GM19467 (cell line): ENCODE data around the gene LGI4.
"Not testable (repeated sequence)": the region's sequence is repeated elsewhere in the genome, so short reads cannot be mapped to it uniquely, and the experiment has no call there.

Source experiments
- ATAC-seq: cut with Tn5 transposase; IDR thresholded peaks from one replicate; pipeline ENCODE4 v1.9.1; 2021; ENCODE audit warnings: mild to moderate bottlenecking, moderate library complexity; ENCODE audit not compliant: unreplicated experiment

The LGI4 gene

DNA sequence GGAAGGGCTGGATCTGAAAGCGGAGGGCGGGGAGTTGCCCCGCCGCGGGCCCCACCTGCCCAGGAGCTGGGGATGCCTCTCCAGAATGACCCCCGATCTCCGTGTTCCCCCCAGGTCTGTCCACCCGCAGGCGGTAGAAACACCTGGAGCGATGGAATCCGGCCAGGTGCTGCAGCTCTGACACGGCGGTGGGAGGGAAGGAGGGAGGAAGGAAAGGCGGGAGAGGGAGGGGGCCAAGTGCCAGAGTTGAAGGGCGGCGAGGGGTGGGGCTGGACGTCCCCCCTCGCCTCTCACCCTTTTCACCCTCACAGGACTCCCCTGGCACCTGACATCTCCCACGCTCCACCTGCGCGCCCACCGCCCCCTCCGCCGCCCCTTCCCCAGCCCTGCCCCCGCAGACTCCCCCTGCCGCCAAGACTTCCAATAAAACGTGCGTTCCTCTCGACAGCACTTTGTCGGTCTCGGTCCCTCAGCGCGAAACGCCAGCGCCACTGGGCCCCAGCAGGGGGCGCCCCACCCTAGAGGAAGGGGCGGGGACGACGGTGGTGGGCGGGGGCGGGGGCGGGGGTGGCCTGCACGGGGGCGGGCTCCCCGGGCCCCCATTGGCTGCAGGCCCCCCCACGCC is 7.9 kb upstream of the LGI4 start:
- no peak for ATAC-seq

DNA sequence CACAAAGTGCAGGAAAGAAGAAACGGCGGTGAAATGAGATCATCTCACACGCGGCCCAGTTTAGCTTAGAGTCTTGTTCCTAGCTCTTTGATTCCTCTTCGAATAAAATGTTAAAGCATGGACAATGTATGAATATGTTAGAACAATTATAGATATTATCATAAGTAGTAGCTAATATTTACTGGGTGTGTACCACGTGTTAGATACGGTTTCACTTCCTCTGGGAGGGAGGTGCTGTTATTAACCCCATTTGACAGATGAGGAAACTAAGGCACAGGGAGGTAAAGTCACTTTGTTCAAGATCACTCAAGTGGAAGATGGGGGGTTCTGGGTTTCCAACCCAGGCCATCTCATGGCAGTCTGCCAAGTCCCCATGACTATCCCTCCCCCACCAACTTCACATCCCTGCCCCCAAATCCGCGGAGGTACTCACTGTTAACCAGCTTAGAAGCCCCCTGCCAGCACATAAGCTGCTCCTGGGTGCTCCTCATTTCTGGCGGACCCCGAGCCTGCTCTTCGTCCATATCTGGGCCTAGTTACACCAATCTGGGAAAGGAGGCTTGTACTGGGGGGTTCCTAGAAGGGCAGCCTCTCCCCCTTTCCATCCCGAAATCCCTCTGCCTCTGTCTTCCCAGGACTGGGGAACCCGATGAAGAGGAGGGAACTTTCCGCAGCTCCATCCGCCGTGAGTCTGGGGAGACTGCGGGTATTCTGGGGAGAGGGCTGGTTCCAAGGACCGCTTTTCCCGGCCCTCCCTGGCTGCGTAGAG is 7.2 kb upstream of the LGI4 start:
- ATAC-seq, result no peak

DNA sequence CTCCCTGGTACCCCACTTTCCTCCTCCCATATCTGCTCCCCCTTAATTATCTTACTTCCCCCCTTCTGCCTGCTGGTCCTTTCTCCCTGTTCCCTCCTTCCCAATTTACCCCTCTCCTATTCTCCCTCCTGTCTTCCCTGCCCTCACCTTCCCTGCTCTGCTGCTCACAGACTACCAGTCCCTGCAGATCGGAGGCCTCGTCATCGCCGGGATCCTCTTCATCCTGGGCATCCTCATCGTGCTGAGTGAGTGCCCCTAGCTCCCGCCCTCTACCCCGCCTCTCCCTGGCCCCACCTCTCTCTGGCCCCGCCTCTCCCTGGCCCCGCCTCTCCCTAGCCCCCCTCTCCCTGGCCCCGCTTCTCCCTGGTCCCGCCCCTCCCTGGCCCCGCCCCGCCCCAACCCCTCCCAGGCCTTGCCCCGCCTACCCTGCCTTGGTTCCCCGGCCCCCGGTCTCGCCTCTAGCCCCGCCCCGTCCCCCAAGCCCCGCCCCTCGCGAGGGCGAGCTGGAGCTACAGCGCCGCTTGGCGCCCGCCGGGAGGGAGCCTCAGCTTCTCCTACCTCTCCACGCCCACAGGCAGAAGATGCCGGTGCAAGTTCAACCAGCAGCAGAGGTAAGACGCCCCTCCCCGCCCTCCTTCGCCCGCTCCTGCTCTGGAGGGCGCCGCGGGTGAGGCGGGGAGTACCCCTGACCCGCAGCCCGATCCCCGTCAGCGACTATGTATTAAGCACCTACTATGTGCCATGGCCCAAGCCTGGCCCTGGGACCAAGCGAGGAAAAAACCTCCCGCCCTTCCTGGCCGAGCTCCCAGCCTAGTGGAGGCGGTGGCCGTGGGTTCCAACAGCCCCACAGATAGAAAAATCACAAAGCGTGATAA is 6.3 kb upstream of the LGI4 start:
- peak; percentile 59 for ATAC-seq

DNA sequence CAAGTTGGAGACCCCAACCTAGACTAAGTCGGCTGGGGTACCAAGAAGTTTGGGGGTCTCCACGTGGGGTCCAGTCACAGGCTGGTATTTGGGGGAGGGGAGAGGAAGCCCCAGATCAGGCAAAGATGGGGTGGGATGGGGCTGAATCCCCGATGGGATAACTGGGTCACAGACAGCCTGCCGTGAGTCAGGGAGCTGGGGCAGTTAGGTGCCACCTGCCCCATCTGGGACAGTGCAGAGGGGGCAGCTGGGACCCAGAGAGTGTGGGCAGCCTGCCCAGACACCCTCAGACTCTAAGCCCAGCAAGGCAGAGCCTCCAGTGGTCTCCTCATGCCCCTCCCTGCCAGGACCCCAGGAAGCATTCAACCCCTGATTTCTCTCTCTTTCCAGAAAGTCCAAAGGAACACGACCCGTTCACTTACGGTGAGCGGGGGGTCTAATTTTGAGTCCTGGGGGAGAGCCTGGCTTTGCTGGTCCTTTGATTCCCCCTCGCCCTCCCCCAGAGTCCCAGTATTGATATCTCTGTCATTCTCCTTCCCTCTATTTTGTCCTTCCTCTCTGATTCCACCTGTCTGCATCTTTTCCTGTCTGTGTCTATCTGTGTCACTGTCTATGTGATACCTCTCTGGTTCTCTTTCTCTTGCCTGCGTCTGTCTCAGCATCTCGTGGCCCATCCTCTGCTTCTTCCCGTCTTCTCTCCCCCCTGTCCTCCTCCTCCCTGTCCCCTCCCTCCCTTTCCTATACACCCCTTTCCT is 5.5 kb upstream of the LGI4 start:
- no peak for ATAC-seq

DNA sequence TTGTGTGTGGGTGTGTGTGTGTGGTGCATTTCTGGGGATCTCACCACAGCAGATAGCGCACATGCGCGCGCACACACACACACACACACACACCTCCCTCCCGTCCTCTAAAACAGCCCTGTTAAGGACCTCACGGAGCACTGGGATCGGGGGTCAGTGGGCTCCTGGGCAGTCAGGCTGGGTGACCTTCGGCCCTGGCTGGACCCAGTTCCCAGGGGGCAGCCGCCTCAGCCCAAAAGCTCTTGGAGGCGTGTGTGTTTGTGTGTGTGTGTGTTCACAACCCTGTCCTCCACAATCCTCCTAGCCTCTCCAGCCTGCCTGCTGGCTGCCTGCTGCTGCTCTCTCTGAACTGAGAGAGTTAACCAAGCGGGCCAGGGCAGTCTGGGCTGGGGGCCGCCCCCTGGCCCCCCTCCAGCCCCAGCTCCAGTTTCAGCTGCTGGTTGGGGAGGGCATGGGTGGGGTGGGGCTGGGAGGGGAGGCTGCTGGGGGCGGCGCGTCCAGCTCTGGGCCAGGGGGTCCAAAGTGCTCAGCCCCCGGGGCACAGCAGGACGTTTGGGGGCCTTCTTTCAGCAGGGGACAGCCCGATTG is 3.5 kb upstream of the LGI4 start, which contains the start of gene FXYD1:
Gene FXYD1, plus strand, starts transcription at position 520 of the 588 bp plus-strand sequence. CDS start 1,256 bp downstream, outside the sequence.
- no peak for ATAC-seq

DNA sequence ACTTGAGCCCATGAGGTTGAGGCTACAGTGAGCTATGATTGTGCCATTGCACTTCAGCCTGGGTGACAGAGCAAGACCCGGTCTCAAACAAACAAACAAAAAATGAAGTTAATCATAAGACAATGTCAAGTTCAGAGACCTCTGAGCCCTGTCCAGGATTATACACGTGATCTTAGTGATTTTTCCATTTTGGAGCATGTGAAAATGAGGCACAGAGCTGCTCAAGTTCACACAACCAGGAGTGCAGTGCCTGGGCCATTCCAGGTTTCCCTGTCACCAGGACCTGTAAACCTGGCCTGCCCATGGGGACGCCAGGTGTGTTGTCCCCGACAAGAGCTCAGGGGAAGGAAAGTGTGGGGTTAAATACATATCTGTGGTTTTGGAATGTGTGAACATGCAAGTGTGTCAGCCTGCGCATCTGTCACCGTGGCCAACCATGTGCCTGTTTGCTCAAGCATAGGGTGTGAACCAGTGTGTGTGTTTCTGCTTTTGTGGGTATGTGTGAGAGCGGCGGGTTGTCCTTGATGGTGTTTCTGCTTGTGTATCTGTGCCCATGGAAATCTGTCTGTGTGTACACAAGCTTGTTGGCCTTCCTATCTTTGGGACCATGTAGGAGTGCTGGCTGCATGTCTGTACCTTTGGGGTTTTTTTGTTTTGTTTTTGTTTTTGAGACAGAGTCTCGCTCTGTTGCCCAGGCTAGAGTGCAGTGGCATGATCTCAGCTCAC is 2.3 kb upstream of the LGI4 start:
- ATAC-seq, result no peak

DNA sequence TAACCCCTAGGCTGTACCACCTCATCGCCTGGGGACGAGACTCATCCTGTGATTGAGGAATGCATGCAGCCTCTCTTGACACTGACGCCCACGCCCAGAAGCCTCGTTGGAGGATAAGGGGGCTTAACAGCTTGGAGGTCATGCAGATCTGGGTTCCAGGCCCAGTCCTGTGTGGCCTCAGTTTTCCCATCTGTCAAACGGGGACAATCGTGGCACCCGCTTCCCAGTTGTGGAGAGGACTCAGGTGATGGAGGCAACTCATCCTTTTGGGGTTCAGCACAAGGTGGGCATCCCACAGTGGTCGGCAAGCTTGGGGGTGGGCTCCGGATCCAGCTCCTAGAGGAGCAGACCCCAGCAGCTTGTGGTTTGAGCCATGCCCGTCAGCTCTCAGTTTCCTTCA is 1.4 kb upstream of the LGI4 start:
- ATAC-seq, result no peak

DNA sequence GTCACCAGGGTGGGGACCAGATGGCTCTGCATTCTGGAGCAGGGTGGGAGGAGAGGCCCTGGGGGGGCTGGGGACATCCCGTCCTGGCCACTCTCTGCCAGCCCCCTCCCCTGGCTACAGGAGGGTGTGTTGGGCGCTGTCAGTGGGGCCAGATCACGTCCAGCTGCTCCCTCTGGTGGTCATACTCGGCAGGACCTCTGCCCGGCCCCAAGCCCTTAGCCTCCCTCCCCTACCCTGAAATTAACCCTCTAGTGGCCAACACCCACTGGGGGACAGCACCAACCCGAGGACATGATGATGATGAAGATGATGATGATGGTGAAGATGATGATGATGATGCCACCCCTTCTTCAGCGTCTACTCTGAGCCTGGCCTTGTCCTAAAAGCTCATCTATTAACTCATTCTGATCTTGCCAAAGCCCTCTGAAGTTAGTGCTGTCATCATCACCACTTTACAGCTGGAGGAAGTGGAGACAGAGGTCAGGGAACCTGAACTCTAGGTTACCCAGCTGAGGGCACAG is 590 bp upstream of the LGI4 start:
- ATAC-seq, result no peak

DNA sequence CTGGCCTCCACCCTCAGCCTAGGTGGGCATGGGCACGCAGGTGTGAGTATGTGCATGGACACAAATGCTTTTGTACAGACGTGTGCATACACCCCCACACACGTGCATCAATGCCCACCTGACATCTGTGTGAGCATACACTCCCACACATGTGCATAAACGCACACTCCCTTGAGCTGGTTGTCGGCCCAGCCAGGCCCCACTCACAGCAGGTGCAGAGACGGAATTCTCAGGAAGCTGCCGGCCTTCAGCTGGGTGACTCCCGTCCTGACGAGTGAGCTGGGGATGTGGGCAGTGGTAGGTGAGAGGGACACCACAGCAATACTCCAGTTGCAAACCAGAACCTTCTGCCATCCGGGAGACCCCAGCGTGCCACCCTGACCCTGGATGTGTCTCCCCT is 1.0 kb downstream of the LGI4 start:
- no peak for ATAC-seq

DNA sequence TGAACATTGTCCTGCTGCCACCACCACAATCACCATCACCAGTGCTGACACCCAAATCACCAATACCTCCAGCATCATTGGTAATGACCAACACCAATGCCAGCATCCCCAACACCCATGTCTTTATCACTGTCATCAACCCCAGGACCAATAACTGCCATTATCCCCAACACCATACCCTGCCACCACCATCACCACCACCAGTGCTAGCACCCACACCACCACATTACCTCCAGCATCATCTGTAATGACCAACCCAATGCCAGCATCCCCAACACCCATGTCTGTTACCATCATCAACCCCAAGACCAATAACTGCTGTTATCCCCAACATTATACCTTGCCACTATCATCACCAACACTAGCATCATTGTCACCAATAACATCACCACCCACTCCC is 2.6 kb downstream of the LGI4 start:
- ATAC-seq, result no peak

DNA sequence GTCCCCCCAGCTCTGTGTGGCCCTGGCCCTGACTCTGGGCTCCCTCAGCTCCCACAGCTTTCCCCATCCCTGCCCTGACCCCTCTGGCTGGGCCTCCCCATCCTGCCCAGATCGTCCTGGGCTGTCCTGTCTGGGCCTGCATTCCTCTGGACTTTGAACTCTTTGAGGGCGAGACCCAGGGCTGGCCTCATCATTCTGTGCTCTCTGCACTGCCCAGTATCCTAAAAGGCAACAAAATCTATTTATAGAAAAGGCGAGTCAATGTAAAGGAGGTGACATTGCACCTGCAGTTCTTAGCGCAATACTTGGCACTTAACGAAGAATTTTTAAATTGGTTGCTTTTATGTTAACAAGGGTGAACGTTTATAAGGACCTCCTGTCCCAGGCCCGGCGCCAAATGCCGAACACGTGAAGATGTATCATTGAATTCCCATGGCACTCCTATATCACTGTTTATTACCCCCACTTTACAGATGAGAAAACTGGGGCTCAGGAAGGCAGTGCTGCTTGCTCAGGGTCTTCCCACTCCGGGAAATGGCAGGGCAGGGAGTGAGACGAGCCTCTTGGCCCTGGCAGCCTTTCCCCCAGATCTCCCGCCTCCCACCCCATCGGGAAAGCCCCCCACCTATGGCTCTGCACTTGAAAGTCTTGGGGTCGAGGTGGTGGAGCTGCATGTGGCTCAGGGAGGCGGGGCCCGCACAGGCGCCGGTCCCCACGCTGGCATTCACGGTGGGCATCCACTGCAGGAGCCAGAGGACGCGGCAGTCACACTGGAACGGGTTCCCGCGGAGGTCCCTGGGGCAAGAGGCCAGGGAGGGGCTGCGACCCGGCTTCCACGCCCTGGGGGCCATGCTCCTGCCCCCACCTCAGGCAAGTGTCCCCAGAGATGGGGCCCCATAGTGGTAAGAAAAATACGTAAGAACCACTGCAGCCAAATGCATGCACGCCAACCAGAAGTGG is 3.8 kb downstream of the LGI4 start:
- no peak for ATAC-seq

DNA sequence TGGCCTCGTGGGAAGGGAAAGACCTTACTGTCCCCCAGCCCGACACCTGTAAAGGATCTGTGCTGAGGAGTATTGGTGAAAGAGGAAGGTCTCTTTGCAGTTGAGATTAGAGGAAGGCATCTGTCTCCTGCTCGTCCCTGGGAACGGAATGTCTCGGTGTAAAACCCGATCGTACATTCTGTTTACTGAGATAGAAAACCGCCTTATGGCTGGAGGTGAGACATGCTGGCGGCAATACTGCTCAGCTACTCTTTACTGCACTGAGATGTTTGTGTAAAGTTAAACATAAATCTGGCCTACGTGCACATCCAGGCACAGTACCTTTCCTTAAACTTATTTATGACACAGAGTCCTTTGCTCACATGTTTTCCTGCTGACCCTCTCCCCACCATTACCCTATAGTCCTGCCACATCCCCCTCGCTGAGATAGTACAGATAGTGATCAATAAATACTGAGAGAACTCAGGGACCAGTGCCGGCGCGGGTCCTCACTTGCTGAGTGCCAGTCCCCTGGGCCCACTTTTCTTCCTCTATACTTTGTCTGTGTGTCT is 5.1 kb downstream of the LGI4 start:
- not testable (repeated sequence) for ATAC-seq

DNA sequence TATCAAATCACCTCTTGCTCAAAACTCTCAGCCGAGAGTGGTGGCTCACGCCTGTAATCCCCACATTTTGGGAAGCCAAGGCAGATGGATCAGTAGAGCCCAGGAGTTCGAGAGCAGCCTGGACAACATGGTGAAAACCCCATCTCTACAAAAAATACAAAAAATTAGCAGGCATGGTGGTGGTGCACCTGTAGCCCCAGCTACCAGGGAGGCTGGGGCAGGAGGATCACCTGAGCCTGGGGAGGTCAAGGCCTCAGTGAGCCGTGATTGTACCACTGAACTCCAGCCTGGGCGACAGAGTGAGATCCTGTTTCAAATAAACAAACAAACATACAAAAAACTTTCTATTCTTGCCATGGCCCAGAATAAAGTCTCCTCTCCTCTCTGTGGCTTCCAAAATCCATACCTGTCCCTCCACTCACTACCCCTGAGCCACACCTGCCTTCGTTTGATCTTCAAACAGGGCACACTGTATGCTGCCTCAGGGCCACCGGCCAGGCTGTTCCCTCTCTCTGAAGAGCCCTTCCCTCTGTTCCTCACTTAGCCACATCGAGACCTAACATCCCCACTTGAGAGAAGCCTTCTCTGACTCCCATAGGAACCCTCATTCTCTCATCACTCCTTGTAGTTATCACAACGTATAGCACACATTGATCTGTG is 6.3 kb downstream of the LGI4 start:
- ATAC-seq, result no peak

DNA sequence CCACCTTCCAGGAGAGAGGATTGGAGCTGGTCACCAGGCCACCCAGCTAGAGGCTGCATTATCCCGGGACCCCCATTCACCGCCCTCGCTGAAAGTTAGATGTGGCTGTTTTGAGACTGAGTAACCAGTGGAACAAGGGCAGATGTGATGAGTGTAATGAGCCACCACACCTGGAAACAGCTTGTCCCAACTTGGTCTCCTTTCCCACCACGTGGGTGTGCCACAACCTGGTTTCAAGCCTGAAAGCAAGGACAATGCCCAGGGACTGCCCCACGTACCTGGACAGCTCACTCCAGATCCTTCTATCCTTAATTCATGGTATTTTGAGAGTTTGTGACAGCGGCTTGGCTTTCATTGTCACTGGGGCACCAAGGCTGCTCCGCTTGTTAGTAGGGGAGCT is 7.0 kb downstream of the LGI4 start:
- no peak for ATAC-seq

DNA sequence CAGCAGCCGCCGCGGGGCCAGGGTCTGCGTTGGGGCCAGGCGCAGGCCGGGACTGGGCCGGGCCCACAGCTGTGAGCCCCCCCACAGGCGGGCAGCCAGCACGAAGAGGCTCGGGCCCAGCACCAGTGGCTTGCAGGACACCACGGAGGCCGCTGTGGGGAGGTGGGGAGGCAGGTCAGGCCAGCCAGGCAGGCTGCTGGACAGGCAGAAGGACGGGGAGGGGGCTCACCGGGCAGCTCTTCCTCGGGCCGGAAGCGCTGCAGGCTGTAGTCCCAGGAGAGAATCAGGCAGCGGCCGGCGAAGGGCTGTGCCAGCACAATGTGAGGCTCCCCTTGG is 8.3 kb downstream of the LGI4 start:
- no peak for ATAC-seq

DNA sequence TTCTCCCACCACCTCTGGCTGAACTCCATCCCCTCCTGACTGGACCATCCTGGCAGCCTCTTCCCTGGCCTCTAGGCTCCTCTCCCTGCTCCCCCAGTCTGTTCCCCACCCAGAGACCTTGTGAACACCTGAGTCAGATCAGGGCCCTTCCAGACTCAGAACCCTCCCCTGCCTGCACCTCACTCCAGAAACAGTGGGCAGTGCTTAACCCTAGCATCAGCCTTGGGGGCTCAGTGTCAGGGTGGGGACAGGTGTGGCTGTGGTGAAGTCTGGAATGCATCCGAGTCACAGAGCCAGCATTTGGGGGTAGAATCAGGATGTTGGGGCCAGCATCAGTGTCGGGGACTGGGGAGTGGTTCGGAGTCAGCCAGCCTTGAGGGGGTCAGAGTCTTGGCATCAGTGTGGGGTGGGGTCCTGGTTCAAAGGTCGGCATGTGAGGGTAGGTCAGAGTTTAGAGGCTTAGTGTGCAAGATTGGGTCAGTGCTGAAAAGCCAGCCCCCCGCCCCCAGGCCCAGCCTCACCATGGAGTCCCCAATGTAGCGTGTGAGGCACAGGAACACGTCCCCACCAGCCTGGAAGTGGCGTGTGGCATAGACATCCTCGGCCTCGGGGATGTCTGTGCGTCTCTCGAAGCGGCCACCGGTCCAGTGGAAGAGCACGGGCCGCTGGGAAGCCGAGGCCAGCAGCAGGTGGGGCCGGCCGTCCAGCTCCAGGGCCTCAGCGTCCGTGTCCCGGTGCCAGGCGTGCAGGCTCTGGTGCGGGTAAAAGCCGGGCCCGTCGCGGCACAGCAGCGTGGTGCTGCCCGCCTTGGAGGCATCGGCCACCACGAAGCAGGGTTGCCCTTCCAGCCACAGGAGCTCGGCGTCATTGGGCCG is 8.9 kb downstream of the LGI4 start:
- ATAC-seq, result no peak

DNA sequence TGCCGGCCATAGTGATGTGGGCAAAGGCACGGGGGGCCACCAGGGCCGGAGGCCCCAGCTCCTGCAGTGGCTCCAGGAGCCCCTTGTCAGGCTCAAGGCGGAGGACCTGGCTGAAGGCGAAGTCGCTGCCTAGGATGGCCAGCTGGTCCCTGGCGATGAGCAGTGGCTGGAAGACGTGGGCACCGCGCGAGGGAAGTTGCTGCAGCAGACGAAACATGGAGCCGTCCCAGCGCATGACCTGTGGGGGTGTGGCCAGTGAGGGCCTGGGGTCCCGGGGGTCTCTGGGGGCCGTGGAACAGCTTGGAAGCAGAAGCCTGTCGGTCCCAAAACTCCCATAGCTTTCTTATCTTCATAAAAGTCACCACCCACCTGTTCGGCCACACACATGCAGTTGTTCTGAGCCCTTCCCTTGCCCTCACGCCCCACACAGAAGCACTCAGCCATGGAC is 9.6 kb downstream of the LGI4 start:
- ATAC-seq, result no peak
